GM19099 (cell line): ENCODE results near the gene OR10A5.

Experiments used
- POLR2A ChIP-seq: IDR thresholded peaks from 3 replicates; pipeline ENCODE4 v1.6.1; 2011; ENCODE audit warnings: low read depth; ENCODE audit not compliant: insufficient read length; ENCODE audit errors: extremely low read depth

Gene OR10A5, protein sequence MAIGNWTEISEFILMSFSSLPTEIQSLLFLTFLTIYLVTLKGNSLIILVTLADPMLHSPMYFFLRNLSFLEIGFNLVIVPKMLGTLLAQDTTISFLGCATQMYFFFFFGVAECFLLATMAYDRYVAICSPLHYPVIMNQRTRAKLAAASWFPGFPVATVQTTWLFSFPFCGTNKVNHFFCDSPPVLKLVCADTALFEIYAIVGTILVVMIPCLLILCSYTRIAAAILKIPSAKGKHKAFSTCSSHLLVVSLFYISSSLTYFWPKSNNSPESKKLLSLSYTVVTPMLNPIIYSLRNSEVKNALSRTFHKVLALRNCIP

DNA sequence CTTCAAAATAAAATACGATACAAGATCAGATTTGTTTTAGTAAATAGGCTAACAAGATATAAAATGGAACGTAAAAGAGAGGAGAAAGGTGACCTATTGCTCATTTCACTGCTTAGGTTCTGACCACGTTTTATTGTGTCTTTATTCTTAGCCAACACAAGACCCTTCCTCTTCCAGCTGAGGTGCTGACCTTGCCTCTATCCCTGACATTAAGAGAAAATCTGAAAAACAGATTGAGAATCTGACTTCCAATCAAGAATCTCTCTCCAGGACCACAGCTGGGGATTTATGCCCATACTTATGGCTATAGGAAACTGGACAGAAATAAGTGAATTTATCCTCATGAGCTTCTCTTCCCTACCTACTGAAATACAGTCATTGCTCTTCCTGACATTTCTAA is at the start of gene OR10A5:
OR10A5 (plus strand) TSS at position 301 of the 400 bp plus-strand sequence; CDS start at position 301, 0 bp downstream.
- TF ChIP-seq POLR2A = no peak

DNA sequence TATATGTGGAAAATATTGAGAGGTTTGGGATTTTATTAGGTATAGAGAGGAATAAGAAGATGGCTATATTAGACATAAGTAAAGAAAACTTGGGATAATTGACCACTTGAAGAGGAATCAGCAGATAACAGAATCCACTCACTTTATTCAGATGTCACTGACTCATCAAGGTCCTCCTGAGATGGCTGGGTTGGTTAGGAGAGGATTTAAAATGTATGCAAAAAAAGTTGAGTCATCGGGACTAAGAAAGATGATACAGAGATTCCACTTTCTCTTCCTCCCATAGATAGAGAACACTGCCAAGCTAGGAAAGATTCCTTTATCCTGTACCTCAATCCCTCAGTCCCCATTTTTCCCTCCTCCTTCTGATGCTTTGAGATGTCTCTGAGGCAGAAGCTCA is 46.1 kb upstream of the OR10A5 start, which contains the start of gene OR6A2:
OR6A2 (minus strand) TSS at position 288 of the 400 bp plus-strand sequence. CDS start 3,981 bp downstream, outside the sequence.
- no peak for TF ChIP-seq POLR2A

DNA sequence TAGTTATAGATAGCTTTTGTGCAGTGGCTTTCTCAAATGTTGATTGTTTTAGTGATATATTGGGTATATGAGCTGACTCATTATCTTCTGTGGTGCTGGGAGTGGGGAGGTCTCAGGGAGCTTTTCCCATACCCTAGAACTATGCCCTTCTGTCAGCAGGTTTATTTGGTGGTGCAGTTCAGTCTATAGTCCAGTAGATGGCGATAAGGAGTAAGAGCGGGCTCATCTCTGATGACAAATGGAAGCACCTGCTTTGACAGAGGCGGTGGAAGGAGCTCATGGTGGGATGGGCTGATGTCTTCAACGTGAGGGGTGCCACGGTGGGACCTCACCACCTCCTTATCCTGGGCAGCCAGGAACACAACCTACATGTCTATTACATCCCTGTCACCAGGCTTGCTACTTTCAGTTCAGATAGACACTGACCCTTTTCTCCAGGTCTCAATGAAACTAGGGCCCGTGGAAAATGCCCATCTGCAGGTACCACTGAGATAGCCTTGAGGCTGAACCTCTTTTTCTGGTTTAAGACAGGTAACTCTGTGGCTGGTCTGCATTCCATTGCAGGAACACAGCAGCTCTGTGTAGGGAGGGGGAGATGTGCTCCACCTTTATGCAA is 33.0 kb upstream of the OR10A5 start:
- no peak for TF ChIP-seq POLR2A

DNA sequence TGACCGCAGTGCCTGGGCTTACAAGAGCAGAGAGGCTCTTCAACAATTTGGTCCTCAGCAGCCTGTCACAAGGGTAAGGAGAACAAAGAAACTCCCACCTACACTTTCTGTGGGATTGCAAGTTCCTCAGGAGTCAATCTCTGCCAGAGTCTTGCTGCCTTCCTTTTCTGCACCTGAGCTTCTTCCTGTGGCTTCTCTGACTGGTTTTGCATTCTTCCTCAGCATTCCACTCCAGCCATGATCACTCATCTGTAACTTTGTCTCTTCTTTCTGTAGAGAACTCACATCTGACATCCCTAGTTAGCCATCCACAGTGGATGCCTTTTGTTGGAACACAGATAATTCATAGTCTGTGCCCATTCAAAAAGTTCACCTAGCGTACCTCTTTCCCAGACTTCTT is 31.8 kb upstream of the OR10A5 start:
- no peak for TF ChIP-seq POLR2A

DNA sequence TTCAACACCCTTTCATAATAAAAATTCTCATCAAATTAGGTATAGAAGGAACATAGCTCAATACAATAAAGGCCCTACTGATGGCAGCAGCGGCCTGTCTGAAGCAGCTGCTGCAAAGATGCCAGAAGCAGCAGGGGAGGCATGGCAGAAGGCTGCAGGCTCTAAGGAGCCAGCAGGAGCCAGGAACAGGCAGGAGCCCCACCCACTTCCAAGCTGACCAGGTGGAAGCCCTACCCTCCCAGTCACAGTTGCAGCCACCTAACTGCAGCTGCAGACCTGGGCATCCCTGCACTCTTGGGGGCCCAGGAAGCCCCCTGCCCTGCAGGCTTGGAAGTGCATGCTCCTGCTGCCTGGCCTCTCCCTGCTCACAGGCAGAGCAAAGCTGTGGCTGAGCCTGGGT is 27.8 kb upstream of the OR10A5 start:
- no peak for TF ChIP-seq POLR2A

DNA sequence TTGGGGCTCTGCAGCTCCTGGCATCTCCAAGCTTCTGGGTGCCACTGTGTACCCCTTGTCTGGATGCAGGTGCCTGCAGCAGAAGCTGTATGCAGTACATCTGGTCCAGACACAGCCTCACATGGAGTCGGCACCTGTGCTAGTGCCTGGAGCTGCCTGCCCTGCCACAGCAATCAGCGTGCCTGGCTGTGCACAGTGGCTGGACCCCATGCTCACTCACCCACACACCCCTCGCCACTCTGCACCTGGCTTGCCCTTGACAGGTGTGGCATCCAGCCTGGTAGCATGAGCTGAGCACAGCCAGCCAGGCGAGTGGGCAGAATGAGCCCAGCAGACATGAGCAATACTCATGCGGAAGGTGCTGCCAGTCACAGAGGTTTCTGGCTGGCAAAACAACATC is 26.5 kb upstream of the OR10A5 start:
- no peak for TF ChIP-seq POLR2A

DNA sequence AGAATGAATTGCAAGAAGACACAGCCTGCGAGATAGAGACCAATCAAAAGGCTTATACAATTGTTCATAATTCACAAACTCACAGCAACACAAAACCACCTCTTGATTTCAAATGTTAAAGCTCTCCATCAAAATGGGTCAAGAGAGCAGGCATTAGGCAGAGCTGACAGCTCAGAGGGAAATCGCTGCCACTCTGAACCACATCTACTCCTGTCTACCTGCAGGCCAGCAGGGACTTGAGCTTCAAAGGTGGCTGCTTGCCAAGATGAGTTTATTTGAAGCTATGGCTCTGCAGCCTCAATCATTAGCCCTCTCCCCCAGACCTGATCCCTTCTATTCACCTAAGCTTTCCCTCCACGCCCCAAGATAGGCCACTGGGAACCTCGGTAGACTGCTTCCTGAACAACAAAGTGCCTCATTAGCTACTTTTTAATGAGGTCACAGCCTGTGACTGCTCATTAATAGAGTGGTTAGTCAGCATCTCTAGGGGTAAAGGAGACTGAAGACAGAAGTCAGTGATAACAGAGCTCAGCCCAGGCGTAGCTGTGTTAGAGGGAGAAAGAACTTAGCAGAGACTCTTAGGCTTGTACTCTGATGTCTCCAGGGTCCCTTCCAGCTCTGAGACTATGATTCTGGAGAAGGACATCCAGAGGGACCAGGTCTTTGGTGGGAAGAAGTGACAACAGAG is 21.2 kb upstream of the OR10A5 start:
- TF ChIP-seq POLR2A = no peak

DNA sequence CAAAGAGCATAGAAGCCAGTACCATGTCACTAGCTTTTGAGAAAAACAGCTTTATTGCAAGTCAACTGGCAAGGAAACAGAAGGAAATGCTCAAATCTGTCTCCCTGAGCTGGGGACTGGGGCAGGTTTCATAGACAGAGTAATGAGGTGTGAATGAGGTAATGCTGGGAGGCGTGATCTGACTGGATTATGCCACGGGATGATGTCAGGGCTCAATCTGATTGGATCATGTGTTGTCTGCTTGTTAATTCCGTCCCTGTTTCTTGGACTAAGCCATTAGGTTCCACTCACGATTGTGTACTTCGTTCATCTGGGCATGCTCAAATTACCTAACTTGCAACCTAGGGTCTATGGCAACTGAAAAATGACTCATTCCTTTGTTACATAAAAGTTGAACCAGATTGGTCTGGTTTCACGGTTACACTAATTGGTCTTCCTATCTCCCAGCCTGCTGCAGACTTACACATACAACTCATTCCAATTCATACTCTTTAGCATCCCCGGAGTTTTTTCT is 20.2 kb upstream of the OR10A5 start:
- TF ChIP-seq POLR2A = no peak

DNA sequence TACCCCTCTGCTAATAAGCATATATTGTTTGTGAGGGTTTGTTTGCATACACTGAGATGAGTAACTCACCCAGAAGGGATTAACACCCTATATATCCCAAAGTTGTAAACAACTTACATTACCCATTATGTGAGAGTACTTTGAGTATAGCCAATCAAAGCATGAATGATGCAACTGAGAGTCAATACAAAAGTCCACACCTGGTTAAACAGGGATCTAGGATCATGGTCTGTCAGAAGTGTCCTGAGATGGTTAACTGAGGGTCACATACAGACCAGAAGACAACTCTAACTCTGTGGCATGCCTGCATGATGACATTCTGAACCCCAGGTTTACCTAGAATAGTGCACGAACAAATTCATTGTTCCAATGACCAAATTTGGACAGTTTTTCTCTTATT is 17.4 kb upstream of the OR10A5 start:
- no peak for TF ChIP-seq POLR2A

DNA sequence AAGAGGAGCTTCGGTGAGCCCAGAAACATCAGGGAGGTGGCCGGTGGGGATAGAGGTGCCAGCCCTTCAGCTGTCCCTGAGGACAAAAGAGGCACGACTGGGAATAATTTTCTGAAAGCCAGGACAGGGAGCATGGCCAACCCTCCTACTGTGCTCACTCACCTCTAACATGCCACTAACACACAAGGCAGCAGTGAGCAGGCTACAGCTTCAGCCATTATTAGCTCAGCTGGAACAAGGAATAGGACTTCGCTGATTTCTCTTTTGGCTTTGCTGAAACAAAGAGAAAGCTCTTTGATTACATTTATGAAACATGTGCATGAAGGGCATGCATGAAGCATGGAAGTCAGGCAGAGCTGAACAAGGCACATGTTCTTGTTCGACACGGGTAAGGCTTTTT is 12.1 kb upstream of the OR10A5 start:
- TF ChIP-seq POLR2A = no peak

DNA sequence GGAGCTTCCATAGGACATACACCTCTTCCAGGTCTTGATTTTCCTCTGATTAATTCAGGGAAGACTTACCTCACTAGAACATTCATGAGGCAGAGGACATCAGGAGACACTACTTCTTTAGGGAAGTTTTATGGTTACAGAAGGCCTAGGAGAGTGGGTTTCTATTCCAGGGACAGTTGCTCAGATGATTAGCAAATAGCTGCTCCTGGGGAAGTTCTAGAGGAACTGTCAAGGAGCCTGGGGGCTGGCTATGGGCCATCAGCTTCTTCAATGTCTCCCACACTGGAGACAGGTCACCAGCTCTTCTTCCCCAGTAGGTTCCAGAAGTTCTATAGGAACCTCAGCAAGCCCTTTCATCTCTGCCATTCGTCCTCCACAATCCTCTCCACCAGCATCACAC is 11.5 kb upstream of the OR10A5 start:
- TF ChIP-seq POLR2A = no peak

DNA sequence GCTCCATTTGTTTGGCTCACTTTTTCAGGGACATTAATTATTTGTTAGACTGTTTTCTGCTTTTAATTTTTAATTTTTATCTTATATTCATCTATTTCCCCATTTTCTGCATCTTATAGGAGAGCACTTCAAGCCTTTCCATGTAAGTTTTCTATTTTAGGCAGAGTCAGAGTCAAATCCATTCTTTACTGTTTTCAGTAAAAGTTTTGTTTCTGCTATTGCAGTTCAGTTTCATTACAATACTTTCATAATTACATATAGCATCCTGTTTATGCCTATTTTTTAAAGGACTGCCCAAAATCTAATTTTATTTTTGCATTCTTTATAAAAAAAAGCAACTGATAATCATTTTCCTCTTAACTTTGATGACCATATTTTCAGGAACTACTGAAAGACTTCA is 3.8 kb upstream of the OR10A5 start:
- no peak for TF ChIP-seq POLR2A

DNA sequence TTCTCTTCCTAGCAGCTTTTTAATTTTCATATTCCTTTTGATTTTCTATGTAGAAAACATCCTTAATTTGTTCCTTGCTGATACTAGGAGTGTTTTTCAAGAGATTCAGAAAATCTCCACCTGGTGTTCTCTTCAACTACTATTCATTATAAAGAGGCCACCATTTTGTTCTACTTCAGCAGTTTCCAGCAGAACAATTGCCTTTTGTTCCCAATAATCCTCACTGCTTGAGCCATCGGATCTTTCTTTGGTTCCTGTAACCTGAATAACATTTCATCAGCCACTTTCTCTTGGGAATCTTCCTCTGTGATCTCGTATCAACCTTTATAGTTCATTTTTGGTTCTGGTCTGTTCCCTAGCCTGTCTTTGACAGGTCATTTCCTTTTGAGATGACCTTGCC is 1.8 kb upstream of the OR10A5 start:
- TF ChIP-seq POLR2A = no peak

DNA sequence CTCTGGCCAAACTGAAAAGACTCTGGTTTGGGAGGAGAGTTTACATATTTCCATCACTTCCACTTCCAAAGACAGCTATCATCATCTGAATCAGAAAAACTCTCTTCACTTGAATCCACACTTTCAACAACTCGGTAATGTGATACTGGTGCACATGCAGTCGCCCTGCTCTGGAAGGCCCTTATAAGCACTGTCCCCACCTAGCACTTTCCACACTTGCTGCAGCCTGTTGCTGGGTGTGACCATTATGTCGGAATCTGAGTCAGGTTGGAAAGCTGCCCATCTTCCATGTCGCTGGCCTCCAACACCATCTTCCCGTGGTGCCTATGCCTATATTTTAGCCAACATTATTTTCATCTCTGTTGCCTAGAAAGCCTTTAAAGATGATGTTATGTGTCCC is 1.1 kb upstream of the OR10A5 start:
- no peak for TF ChIP-seq POLR2A

DNA sequence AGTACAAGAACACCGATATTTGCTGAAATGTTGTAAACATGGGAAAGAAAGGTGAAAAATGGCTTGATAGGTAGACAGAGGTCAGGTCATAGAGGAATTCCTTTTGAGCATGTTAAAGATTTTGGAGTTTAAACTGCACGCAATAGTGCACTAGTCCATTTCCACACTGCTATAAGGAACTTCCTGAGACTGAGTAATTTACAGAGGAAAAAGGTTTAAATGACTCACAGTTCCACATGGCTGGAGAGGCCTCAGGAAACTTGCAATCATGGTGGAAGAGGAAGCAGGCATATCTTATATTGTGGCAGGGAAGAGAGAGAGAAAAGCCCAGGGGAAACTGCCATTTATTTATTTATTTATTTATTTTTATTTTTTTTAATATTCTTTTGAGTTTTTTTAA is 5.0 kb downstream of the OR10A5 start:
- no peak for TF ChIP-seq POLR2A

DNA sequence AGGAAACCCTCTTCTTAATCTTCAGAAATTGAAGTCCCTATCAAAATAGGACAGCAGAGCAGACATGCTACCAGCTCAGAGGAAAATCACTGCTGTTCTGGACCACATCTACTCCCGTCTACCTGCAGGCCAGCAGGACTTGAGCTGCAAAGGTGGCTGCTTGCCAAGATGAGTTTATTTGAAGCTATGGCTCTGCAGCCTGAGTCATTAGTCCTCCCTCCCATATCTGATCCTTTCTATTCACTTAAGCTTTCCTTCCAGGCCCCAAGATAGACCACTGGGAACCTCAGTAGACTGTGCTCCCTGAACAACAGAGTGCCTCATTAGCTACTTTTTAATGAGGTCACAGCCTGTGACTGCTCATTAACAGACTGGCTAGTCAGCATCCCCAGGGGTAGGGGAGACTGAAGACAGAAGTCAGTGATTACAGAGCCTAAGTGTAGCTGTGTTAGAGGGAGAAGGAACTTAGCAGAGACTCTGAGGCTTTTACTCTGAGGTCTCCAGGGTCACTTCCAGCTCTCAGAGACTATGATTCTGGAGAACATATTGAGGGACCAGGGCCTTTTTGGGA is 10.6 kb downstream of the OR10A5 start:
- TF ChIP-seq POLR2A = no peak

DNA sequence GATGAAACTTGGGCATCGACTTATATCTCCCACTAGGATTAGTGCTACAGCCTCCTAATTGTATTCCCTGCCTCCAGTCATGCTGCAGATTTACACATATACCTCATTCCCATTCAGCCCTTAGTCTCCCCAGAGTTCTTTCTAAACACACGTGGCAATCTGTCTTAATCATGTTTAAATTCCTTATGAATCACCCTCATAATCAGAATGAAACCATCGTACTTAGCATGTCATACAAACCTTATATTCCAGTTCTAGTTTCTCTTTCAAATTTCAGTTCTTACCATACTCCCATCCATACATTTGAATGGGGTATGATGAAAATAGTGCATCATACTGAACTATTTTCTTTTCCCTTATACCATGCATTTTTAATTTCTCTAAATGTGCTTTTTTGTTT is 11.4 kb downstream of the OR10A5 start:
- TF ChIP-seq POLR2A = no peak
